Muscle layer of duodenum (tissue), 2 donors: Measurements from ENCODE around the gene MAST4.

Source experiments
- H3K27ac ChIP-seq: one replicate; pipeline ENCODE4 v1.7.0; 2013; ENCODE audit warnings: mild to moderate bottlenecking, low read length
- H3K27me3 ChIP-seq: one replicate; pipeline ENCODE4 v1.7.0; 2013; ENCODE audit warnings: low read depth, mild to moderate bottlenecking, control low read depth, low read length
- H3K36me3 ChIP-seq, 2 donors: one replicate each; pipeline ENCODE4 v1.7.0; 2013; ENCODE audit warnings: low read length in 2 of 2, control low read depth in 1 of 2, mild to moderate bottlenecking in 1 of 2; ENCODE audit not compliant: insufficient read depth in 2 of 2, control insufficient read depth in 1 of 2
- H3K4me1 ChIP-seq, 2 donors: one replicate each; pipeline ENCODE4 v1.7.0; 2013; ENCODE audit warnings: low read length in 2 of 2, mild to moderate bottlenecking in 2 of 2, control low read depth in 1 of 2, moderate library complexity in 1 of 2; ENCODE audit not compliant: insufficient read depth in 2 of 2, control insufficient read depth in 1 of 2
- H3K4me3 ChIP-seq, 2 donors: one replicate each; pipeline ENCODE4 v1.7.0; 2013; ENCODE audit warnings: low read length in 2 of 2, low read depth in 1 of 2, mild to moderate bottlenecking in 1 of 2
- H3K9me3 ChIP-seq, 2 donors: one replicate each; pipeline ENCODE4 v1.7.0; 2013; ENCODE audit warnings: low read length in 2 of 2, control low read depth in 1 of 2, mild to moderate bottlenecking in 1 of 2; ENCODE audit not compliant: control insufficient read depth in 1 of 2
- donor health status: healthy.

Gene MAST4

DNA sequence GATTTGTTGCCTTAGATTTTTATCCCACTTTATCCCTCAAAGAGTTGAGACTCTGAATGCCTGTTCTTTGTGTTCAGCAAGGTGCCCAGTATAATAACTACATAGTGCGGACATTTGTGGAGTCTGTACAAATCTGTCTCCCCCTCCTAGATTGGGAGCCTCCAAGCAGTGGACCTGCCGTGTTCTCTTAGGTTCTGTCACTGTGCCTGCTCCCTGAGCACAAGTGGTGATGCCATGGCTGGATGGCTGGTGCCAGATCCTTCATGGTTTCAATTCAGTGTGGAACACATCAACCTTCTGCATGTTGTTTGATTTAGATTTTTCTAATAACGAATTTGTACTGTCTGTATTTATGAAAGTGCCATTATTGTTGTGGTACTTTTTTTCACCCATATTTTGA, 307.5 kb downstream of the MAST4 start:
- H3K27me3 ChIP-seq, result no peaks in the 10 kb centered on the region
- no peaks in the 10 kb centered on the region for H3K9me3 ChIP-seq
- no peak overlapping the region for H3K27ac ChIP-seq
- no peaks in the 10 kb centered on the region for H3K4me1 ChIP-seq
- H3K36me3 ChIP-seq, result no peaks in the 10 kb centered on the region
- H3K4me3 ChIP-seq, result no peak overlapping the region

- Histone ChIP-seq H3K27me3 (no peaks in the 10 kb centered on the region), H3K4me3 (no peak overlapping the region), H3K27ac (no peak overlapping the region), H3K4me1 (no peaks in the 10 kb centered on the region), H3K36me3 (no peaks in the 10 kb centered on the region), H3K9me3 (no peaks in the 10 kb centered on the region)
Observed at GRCh38 chr5:66904189-66904588, 308.0 kb downstream of the MAST4 start.

DNA sequence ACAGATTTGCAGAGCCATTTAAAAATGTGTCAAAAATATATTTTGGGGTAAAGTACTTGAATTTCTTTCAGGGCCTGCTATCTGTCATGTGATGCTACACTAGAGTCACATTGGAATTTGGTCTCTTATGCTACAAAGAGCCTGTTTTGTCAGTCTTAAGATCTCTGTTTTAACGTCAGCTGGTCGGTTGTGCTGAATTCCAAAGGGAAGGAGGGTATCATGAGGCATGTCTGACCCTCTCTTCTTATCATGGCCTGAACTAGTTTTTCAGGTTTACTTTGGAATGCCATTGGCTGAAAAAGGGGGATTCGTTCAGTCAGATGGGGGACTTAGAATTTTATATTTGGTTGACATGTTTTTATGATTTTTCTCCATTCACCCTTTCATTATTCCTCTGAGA, 309.8 kb downstream of the MAST4 start:
- Histone ChIP-seq H3K36me3 (no peaks in the 10 kb centered on the region), H3K4me1 (no peaks in the 10 kb centered on the region), H3K27ac (no peak overlapping the region), H3K4me3 (no peak overlapping the region), H3K9me3 (no peaks in the 10 kb centered on the region), H3K27me3 (no peaks in the 10 kb centered on the region)

- Histone ChIP-seq H3K27me3 (no peaks in the 10 kb centered on the region), H3K9me3 (no peaks in the 10 kb centered on the region), H3K36me3 (no peaks in the 10 kb centered on the region), H3K4me1 (no peaks in the 10 kb centered on the region), H3K27ac (no peak overlapping the region), H3K4me3 (no peak overlapping the region)
Observed at GRCh38 chr5:66908230-66908629, 312.0 kb downstream of the MAST4 start.

DNA sequence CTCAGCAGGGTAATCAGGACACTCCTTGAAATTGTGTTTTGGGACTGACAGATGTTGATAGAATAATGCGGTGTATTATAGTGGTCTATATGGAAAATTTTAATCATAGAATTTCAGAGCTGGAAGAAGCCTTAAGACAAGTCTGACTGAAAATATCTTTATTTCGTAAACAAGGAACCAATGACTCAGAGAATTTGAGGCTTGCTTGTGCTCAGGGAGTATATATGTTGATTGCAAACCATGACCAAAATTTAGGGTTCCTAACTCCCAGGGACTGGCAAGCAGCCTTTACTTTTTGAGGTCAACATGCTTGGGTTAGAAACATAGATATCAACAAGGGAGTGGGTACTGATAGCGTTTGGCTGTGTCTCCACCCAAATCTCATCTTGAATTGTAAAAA, 313.2 kb downstream of the MAST4 start:
- no peaks in the 10 kb centered on the region for H3K9me3 ChIP-seq
- no peaks in the 10 kb centered on the region for H3K4me1 ChIP-seq
- no peak overlapping the region for H3K4me3 ChIP-seq
- H3K36me3 ChIP-seq, result no peaks in the 10 kb centered on the region
- H3K27me3 ChIP-seq, result no peaks in the 10 kb centered on the region
- H3K27ac ChIP-seq, result no peak overlapping the region

- no peaks in the 10 kb centered on the region for H3K4me1 ChIP-seq
Observed at GRCh38 chr5:66912787-66913186, 316.6 kb downstream of the MAST4 start.

GRCh38 chr5:66915531-66915930, 319.3 kb downstream of the MAST4 start:
- H3K36me3 ChIP-seq, result no peaks in the 10 kb centered on the region
- no peaks in the 10 kb centered on the region for H3K27me3 ChIP-seq
- H3K9me3 ChIP-seq, result no peaks in the 10 kb centered on the region
- H3K27ac ChIP-seq, result no peak overlapping the region
- no peak overlapping the region for H3K4me3 ChIP-seq
- H3K4me1 ChIP-seq, result no peaks in the 10 kb centered on the region

More at GRCh38 chr5:66912787-66913186, 316.6 kb downstream of the MAST4 start:
- Histone ChIP-seq H3K27me3 (no peaks in the 10 kb centered on the region), H3K9me3 (no peaks in the 10 kb centered on the region), H3K4me3 (no peak overlapping the region), H3K36me3 (no peaks in the 10 kb centered on the region), H3K27ac (no peak overlapping the region)

DNA sequence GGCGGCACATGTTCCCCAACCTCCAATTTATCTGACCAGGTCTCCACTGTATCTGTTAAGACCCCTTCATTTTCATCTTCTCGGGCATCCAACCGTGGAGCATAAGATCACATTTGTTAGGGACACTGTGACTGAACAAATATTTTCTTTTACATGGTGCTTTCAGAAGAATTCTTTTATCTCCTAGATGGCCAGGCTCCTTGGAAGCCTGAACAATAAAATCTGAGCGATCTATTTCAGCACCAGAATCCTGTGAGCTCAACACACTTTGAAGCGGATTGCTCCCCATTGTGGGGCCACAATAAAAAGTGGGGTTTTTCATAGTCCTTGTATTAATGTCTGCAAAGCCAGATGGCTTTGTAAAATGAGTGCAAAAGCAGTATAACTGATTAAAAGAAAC, 326.7 kb downstream of the MAST4 start:
- no peak overlapping the region for H3K4me3 ChIP-seq
- no peaks in the 10 kb centered on the region for H3K27me3 ChIP-seq
- no peaks in the 10 kb centered on the region for H3K36me3 ChIP-seq
- no peak overlapping the region for H3K27ac ChIP-seq
- H3K4me1 ChIP-seq, result no peaks in the 10 kb centered on the region
- H3K9me3 ChIP-seq, result no peaks in the 10 kb centered on the region

DNA sequence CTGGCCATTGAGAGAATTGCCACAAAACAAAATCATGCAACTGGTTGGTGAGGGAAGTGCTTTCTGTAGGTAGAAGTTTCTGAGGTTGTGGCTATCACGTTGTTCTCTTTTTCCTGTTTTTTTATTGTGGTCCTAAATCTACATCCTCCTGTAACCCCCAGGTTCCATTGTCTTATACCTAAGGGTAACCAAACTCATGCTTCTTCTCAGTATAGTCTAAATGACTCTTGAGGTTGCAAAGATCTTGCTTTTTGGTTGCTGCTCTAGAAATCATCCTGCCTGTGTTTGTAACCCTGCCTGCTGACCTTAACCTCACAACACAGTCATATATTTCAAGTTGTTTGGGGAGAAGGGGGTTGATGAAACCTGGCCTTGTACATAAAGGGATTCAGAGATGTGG, 327.3 kb downstream of the MAST4 start:
- no peaks in the 10 kb centered on the region for H3K27me3 ChIP-seq
- no peaks in the 10 kb centered on the region for H3K4me1 ChIP-seq
- no peaks in the 10 kb centered on the region for H3K9me3 ChIP-seq
- H3K27ac ChIP-seq, result no peak overlapping the region
- no peak overlapping the region for H3K4me3 ChIP-seq
- H3K36me3 ChIP-seq, result no peaks in the 10 kb centered on the region

- H3K4me3 ChIP-seq, result no peak overlapping the region
- H3K4me1 ChIP-seq, result no peaks in the 10 kb centered on the region
- H3K27ac ChIP-seq, result no peak overlapping the region
Observed at GRCh38 chr5:66923922-66924321, 327.7 kb downstream of the MAST4 start.

GRCh38 chr5:66927140-66927539, 330.9 kb downstream of the MAST4 start:
- H3K4me1 ChIP-seq, result no peaks in the 10 kb centered on the region
- H3K27me3 ChIP-seq, result no peaks in the 10 kb centered on the region
- no peaks in the 10 kb centered on the region for H3K36me3 ChIP-seq
- H3K4me3 ChIP-seq, result no peak overlapping the region
- no peak overlapping the region for H3K27ac ChIP-seq
- no peaks in the 10 kb centered on the region for H3K9me3 ChIP-seq

More at GRCh38 chr5:66923922-66924321, 327.7 kb downstream of the MAST4 start:
- Histone ChIP-seq H3K9me3 (no peaks in the 10 kb centered on the region), H3K27me3 (no peaks in the 10 kb centered on the region), H3K36me3 (no peaks in the 10 kb centered on the region)

DNA sequence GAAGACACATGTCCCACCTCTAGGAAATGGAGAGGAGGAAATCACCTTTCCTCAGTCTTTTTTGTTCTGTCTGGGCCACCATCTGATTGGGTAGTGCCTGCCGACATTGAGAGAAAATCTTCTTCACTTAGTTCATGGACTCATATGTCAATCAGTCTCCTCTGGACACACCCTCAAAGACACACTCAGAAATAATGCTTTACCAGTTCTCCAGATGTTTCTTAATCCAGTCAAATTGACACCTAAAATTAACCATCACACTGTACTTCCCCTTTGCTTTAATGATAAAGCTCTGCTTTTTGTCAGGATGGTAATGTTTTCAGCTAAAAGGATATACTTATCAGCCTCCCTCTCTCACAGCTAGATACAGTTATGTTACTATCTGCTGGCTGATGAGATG, 333.1 kb downstream of the MAST4 start:
- Histone ChIP-seq H3K27me3 (no peaks in the 10 kb centered on the region), H3K27ac (no peak overlapping the region), H3K9me3 (no peaks in the 10 kb centered on the region), H3K36me3 (no peaks in the 10 kb centered on the region), H3K4me3 (no peak overlapping the region), H3K4me1 (no peaks in the 10 kb centered on the region)
